Right lobe of liver (tissue), 4 donors: Measurements from ENCODE around the gene PROZ.

Experiments
- POLR2A ChIP-seq: fragments of 450-650 bp; IDR thresholded peaks from one replicate; pipeline ENCODE4 v1.6.1; 2017; ENCODE audit warnings: antibody characterized with exemption, mild to moderate bottlenecking
- TF ChIP-seq, protein P1 (sequence below), 4 donors: fragments of 200-600 bp in 3 of 4; fragments of 450-650 bp in 1 of 4; IDR thresholded peaks; one replicate each; pipeline versions ENCODE4 v1.5.1 to v1.8.0; 2016 to 2022; ENCODE audit warnings: antibody characterized with exemption in 4 of 4, mild to moderate bottlenecking in 2 of 4
- donor health status: DM: no; HTN: no; CAD: no.
- donor health status: DM: no; HTN: no; CAD: no.
- donor health status: DM: no; HTN: yes; CAD: no.

DNA sequence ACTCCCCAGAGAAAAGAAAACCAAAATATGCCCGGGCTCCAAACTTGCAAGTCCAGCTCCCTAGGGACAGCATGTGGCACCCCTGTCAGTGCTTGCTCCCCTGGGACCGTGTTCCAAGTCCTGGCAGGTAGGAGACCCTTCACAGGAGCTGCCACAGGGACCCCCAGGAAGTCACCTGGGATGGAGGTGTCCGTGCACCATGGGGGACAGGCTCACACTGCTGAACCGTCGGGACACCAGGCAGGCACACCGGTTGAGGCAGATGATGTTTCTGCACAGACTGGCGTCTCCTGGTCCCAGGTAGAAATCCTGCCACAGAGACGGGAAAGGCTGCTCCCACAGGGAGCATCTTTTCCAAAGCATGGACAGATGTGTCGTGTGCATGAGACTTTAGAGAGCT lies 11.7 kb upstream of the PROZ start:
- TF ChIP-seq, protein P1, sequence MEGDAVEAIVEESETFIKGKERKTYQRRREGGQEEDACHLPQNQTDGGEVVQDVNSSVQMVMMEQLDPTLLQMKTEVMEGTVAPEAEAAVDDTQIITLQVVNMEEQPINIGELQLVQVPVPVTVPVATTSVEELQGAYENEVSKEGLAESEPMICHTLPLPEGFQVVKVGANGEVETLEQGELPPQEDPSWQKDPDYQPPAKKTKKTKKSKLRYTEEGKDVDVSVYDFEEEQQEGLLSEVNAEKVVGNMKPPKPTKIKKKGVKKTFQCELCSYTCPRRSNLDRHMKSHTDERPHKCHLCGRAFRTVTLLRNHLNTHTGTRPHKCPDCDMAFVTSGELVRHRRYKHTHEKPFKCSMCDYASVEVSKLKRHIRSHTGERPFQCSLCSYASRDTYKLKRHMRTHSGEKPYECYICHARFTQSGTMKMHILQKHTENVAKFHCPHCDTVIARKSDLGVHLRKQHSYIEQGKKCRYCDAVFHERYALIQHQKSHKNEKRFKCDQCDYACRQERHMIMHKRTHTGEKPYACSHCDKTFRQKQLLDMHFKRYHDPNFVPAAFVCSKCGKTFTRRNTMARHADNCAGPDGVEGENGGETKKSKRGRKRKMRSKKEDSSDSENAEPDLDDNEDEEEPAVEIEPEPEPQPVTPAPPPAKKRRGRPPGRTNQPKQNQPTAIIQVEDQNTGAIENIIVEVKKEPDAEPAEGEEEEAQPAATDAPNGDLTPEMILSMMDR (IDR thresholded peaks at IDR 0.05): no peak
- TF ChIP-seq POLR2A: no peak
